ENCODE measurements around the gene ZNF174. TPM values are rescaled to one million over a fixed set of nuclear protein-coding genes. Genes with fewer than 3 reads are reported as not detected.

The ZNF174 gene
- total RNA-seq, 1 donor from 2014 or later: 10.6 TPM

DNA sequence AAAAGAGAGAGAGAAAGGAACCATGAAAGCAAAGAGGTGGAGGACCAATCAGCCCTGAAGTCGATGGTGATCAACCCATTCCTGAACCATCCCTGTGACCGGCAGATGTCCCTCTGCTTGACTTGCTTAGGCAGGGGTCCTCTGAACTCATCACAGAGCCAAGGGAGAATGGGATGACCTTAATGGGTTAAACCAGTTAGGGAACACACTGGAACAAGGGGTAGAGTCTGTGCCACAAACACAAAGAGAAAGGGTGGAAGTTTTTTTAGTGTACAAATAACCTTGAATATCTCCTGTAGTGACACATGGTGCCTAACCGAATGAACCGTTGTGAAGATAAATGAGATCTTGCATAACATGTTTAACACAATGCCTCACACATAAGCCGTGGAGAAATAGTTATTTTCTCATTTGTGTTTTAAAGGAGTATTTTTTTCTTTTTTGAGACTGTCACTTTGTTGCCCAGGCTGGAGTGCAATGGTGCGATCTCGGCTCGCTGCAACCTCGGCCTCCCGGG is 53.7 kb downstream of the ZNF174 start:
- H3K27me3 Mint-ChIP-seq (ENCODE audit: insufficient read depth): no peaks in the 10 kb centered on the region
- intact Hi-C loops (cut with micrococcal nuclease): no loop called here
- DNase-seq (ENCODE audit: low spot score): no peak
- H3K4me3 Mint-ChIP-seq: no peak overlapping the region
- H3K36me3 Mint-ChIP-seq (ENCODE audit: low read depth): peaks cover 9% of the 10 kb centered on the region
- peaks cover 28% of the 10 kb centered on the region for H3K4me1 Mint-ChIP-seq (ENCODE audit: low read depth)
- H3K9me3 Mint-ChIP-seq: peaks cover 6% of the 10 kb centered on the region
- H3K27ac Mint-ChIP-seq: no peak overlapping the region

DNA sequence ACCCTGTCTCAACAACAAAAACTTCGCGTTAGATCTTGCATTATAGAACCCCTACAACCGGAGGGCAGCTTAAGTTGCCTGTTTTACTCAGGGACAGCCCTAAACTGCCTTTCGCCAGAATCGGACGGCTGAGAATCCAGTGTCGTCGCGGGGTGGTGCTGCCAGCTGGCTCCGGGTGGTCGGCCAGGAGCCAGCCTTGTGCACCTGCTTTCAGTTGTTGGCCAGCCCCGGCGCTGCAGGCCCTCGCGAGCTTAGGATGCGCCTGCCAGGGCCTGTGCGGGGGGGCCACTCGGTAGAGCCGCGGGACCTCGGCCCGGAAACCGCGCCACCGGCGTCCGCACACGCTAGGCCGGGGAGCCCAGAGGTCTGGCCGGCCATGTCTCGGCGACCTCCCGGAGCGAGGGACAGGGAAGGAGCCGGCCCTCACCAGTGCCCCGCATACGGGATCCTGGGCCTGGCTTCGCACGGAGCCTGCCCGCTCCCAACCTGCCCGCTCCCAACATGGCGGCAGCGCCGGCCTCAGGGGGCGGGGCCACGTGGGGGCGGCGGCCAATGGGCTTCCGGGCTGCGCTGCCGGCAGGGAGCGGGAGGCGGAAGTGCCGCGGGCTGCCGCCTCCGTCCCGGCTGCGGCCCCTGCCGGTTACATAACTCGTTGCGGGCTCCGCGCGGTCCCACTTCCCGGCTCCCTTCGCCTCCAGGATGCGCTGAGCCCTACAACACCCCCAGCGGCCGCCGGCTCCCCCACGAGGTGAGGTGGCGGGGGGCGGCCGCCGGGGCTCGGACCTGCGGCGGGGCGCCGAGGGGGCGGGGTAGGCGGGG is 56.6 kb downstream of the ZNF174 start:
- H3K36me3 Mint-ChIP-seq (ENCODE audit: low read depth): peaks cover 5% of the 10 kb centered on the region
- H3K27ac Mint-ChIP-seq: peak overlapping the region; percentile 77
- intact Hi-C loops (cut with micrococcal nuclease): loop anchor here (1.0 to 2.0 kb wide), 7 partner anchors 13 to 323 kb away; partner anchors contain the start of genes SLX4, ZNF174, ZNF263 and ZSCAN32
- peaks cover 42% of the 10 kb centered on the region for H3K4me1 Mint-ChIP-seq (ENCODE audit: low read depth)
- DNase-seq (ENCODE audit: low spot score): peak; percentile 88
- H3K27me3 Mint-ChIP-seq (ENCODE audit: insufficient read depth): no peaks in the 10 kb centered on the region
- H3K4me3 Mint-ChIP-seq: peak overlapping the region; percentile 83
- H3K9me3 Mint-ChIP-seq: no peaks in the 10 kb centered on the region

DNA sequence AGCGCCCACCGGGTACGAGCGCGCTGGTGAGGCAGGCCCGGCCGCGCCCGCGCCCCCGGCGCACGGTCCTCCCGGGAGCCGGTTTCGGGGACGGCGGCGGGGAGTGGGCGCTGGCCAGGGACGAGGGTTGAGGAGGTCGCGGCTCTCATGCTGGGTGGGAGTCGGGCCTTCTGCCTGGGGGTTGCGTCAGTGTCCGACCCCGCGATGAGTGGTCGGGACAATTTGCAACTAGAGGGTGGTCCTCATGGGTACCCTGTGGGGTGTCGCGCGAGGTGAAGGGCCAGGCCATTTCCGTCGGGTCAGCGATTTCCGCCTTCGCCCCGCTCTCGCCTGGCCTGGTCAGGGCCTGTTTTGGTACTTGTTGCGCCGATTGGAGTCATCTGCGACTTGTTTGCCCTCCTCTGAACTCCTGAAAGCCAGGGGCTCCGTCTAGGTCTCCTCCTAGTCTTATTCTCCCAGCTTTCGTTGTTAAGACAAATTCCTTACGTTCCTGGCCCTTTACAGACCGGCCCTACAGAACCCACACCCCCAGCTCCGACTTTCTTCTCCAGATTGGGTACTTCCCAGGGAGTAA is 57.4 kb downstream of the ZNF174 start:
- Mint-ChIP-seq H3K27me3 (ENCODE audit: insufficient read depth) (no peaks in the 10 kb centered on the region), H3K36me3 (ENCODE audit: low read depth) (peaks cover 5% of the 10 kb centered on the region), H3K4me1 (ENCODE audit: low read depth) (peaks cover 42% of the 10 kb centered on the region), H3K9me3 (no peaks in the 10 kb centered on the region), H3K27ac (peak overlapping the region; percentile 37), H3K4me3 (peak overlapping the region; percentile 86)
- DNase-seq (ENCODE audit: low spot score): no peak
- intact Hi-C loops (cut with micrococcal nuclease): loop anchor here (1.0 to 2.0 kb wide), 2 partner anchors 57 to 152 kb away; partner anchors contain the start of genes SLX4, ZNF174 and ZSCAN32

DNA sequence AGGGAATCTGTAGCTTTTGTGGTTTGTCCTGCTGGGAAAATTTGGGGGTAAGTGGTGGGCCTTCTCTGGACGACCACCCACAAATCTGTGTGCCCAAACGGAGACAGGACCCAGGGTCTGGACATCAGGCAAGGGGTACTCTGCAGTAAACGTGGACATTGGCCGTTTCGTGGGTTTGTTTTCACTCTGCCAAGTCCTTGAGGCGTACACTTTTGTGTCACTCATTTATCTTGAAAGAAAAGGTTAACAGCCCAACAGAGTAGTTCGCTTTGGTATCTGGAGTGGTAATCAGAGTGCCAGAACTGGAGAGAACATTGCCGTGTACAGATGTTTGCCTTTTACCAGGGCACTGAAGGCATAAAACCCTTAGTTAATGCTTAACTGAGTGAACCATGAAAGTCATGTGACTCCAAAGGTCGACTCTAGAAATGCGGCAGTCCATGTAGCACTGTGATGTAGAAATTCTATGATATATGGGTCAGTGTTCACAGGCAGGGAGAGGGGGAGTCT is 57.9 kb downstream of the ZNF174 start:
- Mint-ChIP-seq H3K27me3 (ENCODE audit: insufficient read depth) (no peaks in the 10 kb centered on the region), H3K9me3 (no peaks in the 10 kb centered on the region), H3K36me3 (ENCODE audit: low read depth) (peaks cover 6% of the 10 kb centered on the region), H3K4me3 (peak overlapping the region; percentile 86), H3K4me1 (ENCODE audit: low read depth) (peaks cover 42% of the 10 kb centered on the region), H3K27ac (peak overlapping the region; percentile 37)
- intact Hi-C loops (cut with micrococcal nuclease): loop anchor here (1.0 to 2.0 kb wide), 3 partner anchors 41 to 152 kb away; partner anchors contain the start of genes SLX4, ZNF174 and ZSCAN32
- no peak for DNase-seq (ENCODE audit: low spot score)

Other genes with a start within 250 kb of the ZNF174 start
- not detected in 2 replicates for gene OR1F1, start 213.0 kb upstream of the ZNF174 start, total RNA-seq
- gene ZNF200, start 166.1 kb upstream of the ZNF174 start, total RNA-seq: 13.6 and 15.8 TPM in 2 replicates
- not detected in 2 replicates for gene MEFV, start 144.6 kb upstream of the ZNF174 start, total RNA-seq
- 25.5 and 27.8 TPM in 2 replicates for gene ZNF263, start 117.7 kb upstream of the ZNF174 start, total RNA-seq
- gene TIGD7, start 95.8 kb upstream of the ZNF174 start, total RNA-seq: 2.0 and 3.1 TPM in 2 replicates
- 26.5 and 27.6 TPM in 2 replicates for gene ZNF75A, start 95.7 kb upstream of the ZNF174 start, total RNA-seq
- not detected in 2 replicates for gene OR2C1, start 45.3 kb upstream of the ZNF174 start, total RNA-seq
- 14.3 and 19.4 TPM in 2 replicates for gene ZSCAN32, start 211 bp upstream of the ZNF174 start, total RNA-seq
- 2.6 TPM in 2 replicates for gene ZNF597, start 42.3 kb downstream of the ZNF174 start, total RNA-seq
- 35.4 and 38.3 TPM in 2 replicates for gene NAA60, start 42.5 kb downstream of the ZNF174 start, total RNA-seq
- gene C16orf90, start 94.3 kb downstream of the ZNF174 start, total RNA-seq: not detected in 2 replicates
- 20.0 and 21.2 TPM in 2 replicates for gene CLUAP1, start 99.8 kb downstream of the ZNF174 start, total RNA-seq
- gene NLRC3, start 176.2 kb downstream of the ZNF174 start, total RNA-seq: 21.8 and 24.4 TPM in 2 replicates
- gene SLX4, start 210.4 kb downstream of the ZNF174 start, total RNA-seq: 10.3 and 10.8 TPM in 2 replicates

Measured in activated T-helper 1 cell treated with anti-CD3 and anti-CD28 coated beads, Interleukin-12 subunit alpha, Interleukin-12 subunit beta, Interleukin-2, Interleukin-4 antibody, amounts not matched to agents 30 ng/mL and 10 ng/mL and 1 ng/mL, durations not matched to agents 14 hours and 24 hours and 36 hours (primary cell).